ENCODE measurements around the gene PCSK4.

Gene PCSK4

GRCh38 chr19:1470055-1470304, 20.2 kb downstream of the PCSK4 start:
- no peak for DNase-seq (ENCODE audit: low spot score)

DNA sequence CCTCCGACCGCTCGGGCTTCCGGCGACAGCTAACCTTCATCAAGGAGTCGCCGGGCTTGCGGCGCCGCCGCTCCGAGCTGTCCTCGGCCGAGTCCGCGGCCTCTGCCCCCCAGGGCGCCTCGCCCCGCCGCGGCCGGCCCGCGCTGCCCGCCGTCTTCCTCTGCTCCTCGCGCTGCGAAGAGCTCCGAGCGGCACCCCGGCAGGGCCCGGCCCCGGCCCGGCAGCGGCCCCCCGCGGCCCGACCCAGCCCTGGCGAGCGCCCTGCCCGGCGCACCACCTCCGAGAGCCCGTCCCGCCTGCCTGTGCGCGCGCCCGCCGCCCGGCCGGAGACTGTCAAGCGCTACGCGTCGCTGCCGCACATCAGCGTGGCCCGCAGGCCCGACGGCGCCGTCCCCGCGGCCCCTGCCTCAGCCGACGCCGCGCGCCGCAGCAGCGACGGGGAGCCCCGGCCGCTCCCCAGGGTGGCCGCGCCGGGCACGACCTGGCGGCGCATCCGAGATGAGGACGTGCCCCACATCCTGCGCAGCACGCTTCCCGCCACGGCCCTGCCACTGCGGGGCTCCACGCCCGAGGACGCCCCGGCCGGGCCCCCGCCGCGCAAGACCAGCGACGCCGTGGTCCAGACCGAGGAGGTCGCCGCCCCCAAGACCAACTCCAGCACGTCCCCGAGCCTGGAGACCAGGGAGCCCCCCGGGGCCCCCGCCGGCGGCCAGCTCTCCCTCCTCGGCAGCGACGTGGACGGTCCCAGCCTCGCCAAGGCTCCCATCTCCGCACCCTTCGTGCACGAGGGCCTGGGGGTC, 20.7 kb downstream of the PCSK4 start:
- DNase-seq (ENCODE audit: low spot score), result peak; percentile 60

DNA sequence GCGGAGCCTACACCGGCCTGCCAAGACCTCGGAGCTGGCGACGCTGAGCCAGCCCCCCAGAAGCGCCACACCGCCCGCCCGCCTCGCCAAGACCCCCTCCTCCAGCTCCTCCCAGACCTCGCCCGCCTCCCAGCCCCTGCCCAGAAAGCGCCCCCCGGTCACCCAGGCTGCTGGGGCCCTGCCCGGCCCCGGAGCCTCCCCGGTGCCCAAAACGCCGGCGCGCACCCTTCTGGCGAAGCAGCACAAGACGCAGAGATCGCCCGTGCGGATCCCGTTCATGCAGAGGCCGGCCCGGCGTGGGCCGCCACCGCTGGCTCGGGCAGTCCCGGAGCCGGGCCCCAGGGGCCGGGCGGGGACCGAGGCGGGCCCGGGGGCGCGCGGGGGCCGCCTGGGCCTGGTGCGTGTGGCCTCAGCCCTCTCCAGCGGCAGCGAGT, 21.3 kb downstream of the PCSK4 start:
- peak; percentile 61 for DNase-seq (ENCODE audit: low spot score)

DNA sequence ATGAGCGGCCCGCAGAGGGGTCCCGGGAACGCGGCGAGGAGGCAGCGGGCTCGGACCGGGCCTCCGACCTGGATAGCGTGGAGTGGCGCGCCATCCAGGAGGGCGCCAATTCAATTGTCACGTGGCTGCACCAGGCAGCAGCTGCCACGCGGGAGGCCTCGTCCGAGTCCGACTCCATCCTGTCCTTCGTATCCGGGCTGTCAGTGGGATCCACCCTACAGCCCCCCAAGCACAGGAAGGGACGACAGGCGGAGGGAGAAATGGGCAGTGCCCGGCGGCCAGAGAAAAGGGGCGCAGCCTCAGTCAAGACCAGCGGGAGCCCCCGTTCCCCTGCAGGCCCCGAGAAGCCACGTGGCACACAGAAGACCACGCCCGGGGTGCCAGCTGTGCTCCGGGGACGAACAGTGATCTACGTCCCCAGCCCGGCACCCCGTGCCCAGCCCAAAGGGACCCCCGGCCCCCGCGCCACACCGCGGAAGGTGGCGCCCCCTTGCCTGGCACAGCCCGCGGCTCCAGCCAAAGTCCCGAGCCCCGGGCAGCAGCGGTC, 21.8 kb downstream of the PCSK4 start:
- no peak for DNase-seq (ENCODE audit: low spot score)

GRCh38 chr19:1467490-1468273, 22.5 kb downstream of the PCSK4 start:
- no peak for DNase-seq (ENCODE audit: low spot score)

GRCh38 chr19:1467215-1467489, 23.0 kb downstream of the PCSK4 start:
- no peak for DNase-seq (ENCODE audit: low spot score)

DNA sequence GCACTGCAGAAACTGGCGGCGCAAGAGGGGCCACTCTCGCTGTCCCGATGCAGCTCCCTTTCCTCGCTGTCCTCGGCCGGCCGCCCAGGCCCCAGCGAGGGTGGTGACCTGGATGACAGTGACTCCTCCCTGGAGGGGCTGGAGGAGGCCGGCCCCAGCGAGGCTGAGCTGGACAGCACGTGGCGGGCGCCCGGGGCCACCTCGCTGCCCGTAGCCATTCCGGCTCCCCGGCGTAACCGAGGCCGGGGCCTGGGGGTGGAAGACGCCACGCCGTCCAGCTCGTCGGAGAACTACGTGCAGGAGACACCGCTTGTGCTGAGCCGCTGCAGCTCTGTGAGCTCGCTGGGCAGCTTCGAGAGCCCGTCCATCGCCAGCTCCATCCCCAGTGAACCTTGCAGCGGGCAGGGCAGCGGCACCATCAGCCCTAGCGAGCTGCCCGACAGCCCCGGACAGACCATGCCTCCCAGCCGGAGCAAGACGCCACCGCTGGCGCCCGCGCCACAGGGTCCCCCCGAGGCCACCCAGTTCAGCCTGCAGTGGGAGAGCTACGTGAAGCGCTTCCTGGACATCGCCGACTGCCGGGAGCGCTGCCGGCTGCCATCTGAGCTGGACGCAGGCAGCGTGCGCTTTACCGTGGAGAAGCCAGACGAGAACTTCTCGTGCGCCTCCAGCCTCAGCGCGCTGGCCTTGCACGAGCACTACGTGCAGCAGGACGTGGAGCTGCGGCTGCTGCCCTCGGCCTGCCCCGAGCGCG, 23.5 kb downstream of the PCSK4 start:
- DNase-seq (ENCODE audit: low spot score), result no peak

- DNase-seq (ENCODE audit: low spot score), result no peak
Measured at GRCh38 chr19:1466018-1466460, 24.1 kb downstream of the PCSK4 start.

GRCh38 chr19:1465191-1466016, 24.7 kb downstream of the PCSK4 start:
- DNase-seq (ENCODE audit: low spot score), result peak; percentile 78

DNA sequence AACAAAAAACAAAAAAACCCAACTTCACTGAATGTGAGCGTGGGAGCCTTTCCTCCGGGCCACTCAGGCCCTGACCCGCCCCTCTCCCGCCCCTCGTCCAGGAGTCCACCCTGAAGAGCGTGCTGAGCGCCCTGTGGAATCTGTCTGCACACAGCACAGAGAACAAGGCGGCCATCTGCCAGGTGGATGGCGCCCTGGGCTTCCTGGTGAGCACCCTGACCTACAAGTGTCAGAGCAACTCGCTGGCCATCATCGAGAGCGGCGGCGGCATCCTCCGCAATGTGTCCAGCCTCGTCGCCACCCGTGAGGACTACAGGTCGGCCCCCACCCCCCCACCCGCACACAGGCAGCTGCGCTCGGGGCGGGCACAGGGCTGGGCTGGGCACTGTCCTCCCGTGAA, 28.3 kb downstream of the PCSK4 start:
- DNase-seq (ENCODE audit: low spot score), result no peak

DNA sequence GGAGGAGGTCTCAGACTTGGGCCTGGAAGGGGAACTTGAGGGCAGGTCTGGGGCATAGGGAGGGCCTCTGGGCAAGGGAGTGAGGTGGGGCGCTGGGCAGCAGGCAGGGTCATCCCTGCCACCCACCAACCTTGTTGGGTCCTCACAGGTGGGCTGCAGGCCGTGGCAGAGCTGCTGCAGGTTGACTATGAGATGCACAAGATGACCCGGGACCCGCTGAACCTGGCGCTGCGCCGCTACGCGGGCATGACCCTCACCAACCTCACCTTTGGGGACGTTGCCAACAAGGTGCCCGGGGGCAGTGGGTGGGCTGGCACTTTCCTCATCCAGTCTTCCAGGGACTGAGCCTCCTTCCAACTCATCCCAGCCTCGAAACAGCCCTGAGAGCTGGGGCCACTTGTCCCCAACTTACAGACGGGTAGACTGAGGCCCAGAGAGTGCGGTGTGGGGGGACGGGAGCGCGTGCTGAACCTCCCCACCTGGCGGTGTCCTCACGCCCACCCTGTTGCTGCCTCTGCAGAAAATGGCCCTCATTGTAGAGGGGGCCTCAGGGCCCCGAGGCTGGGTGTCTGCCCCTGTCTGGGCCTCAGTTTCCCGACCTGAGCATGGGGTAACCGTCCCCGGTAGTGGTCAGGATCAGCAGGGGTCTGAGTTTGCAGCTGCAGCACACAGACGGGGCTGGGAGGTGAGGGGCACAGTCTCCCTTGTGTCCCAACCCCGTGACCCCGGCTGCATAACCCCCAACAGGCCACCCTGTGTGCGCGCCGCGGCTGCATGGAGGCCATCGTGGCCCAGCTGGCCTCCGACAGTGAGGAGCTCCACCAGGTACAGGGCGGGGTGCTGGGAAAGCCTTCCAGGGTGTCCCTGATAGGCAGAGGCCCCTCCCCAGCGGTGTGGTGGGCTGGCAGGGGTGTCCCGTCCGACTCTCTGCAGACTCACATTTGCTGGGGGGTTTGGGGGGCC, 29.8 kb downstream of the PCSK4 start:
- no peak for DNase-seq (ENCODE audit: low spot score)

DNA sequence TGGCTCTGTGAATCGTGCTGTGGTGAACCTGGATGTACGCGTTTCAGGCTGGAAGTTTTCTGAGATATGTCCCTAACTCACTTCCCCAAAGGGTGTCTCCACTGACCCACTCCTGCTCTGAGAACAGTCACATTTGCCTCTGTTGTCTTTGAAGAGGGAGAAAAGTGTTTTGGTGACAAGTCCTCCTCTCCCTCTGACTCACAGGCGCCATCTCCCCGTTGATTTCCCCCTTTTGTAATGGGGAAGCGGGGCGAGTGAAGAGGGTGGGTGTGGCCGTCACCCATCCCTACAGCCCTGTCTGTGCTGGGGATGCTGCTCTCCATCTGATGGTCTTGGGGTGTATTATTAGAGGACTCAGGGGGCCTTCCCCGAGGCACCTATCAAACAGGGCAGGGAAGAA, 30.7 kb downstream of the PCSK4 start:
- DNase-seq (ENCODE audit: low spot score), result no peak

- DNase-seq (ENCODE audit: low spot score), result no peak
Measured at GRCh38 chr19:1457892-1458291, 32.3 kb downstream of the PCSK4 start.

- peak; percentile 60 for DNase-seq (ENCODE audit: low spot score)
Measured at GRCh38 chr19:1457031-1457739, 33.0 kb downstream of the PCSK4 start.

DNA sequence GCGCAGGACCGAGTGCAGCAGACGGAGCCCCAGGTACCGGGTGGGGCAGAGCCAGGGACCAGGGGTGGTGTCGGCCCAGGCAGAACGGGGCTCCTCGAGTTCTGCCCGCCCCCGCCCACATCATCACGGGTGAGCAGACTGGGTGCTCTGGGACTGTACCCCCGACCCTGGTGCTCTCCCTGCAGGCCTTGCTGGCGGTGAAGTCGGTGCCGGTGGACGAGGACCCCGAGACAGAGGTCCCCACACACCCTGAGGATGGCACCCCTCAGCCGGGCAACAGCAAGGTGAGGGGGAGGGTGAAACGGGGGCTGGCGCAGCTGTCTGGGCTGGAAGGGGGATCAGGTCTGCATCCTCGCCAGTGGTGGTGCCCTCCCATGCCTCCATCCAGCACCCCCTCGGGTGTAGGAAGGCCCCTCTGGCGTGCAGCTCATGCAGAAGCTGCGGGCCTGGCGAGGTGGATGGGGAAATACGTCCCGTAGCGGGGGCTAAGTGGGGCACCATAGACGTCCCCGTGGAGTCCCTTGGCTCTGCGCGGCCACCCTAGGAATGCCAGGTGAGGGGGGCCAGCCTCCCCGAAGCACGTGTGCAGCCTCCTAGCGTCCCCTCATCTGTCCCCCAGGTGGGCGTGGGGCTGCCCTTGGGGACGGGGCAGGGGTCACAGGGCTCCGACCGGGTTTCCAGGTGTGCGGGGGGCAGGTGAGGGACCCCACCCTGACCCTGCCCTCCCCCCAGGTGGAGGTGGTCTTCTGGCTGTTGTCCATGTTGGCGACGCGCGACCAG, 33.8 kb downstream of the PCSK4 start:
- no peak for DNase-seq (ENCODE audit: low spot score)

DNA sequence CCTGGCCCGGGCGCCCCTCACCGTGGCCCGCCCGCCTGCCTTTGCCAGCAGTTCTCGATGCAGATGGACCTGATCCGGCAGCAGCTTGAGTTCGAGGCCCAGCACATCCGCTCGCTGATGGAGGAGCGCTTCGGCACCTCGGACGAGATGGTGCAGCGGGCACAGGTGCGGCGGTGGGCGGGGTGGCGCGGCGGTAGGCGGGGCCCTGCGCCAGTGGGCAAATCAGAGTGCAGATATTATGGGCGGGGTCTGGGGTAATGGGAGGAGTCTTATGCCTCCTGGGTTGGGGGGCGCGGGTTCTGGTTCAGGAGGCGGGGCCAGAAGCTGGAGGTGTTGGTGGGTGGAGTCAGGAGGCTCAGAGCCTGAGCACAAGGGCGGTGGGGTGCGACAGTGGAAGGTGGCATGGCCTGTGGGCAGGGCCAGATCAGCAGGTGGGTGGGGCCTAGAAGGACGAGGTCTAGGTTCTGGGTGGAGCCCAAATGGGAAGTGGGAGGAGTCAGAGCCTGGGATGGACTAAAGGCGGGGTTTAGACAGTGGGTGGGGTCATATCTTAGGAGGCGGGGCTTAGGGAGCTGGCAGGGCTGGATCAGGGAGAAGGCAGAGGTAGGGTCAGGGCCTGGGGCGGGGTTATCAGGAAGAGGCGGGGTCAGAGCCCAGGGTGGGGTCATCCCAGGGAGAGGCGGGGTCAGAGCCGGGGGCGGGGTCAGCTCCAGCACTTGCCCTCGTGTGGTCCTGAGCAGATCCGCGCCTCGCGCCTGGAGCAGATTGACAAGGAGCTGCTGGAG, 34.6 kb downstream of the PCSK4 start:
- DNase-seq (ENCODE audit: low spot score), result peak; percentile 93

DNA sequence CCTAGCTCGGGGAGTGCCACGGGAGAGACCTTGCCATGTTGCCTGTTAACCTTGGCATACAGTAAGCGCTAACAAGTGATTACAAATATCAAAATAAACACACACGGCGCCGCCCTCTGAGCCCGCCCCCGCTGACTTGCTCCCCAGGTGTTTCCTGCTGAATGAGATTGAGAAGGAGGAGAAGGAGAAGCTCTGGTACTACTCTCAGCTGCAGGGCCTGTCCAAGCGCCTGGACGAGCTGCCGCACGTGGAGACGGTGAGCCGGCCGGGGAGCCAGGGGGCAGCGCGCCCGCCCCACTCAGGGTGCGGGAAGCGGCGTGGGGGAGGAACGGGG, 35.2 kb downstream of the PCSK4 start:
- no peak for DNase-seq (ENCODE audit: low spot score)

DNA sequence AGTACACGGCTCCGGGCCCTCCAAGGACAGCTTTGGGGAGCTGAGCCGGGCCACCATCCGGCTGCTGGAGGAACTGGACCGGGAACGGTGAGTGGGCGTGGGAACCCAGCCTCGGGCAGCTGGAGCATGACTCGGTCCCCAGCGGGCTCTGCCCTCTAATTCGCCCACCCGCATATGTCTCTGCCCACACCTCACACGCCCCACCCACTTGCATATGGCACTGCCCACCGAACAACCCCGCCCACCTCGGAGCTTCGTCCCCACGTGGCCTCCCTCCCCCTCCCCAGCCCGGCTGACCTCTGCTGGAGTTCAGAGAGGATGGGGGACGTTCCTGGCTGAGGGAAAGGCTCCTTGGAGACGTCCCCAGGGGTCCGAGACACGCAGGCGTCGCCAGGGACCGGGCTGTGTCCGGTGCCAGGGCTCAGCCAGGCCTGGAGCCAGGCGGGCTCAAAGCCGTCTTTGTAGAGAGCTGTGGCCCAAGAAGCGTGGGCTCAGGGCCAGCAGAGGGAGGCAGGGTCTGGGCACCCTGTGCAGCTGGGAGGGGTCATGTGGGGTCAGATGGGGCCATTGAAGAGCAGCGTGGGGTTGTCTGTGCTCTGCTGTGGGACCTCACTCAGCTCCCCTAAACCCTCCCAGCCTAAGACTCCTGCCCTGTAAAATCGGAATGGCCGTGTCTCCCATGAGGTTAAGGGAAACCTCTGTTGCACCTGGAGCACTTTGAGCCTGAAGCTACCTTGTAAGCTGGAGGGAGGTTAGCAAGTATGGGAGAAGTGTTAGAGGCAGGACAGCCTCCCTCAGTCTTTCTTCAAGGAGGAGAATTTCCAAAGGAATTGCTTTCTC, 36.4 kb downstream of the PCSK4 start:
- DNase-seq (ENCODE audit: low spot score), result no peak

All from iPS-NIHi11 (cell line).